GM18502 (cell line): ENCODE measurements around the gene KAZN.

Source experiments
- ATAC-seq: cut with Tn5 transposase; IDR thresholded peaks from one replicate; pipeline ENCODE4 v1.9.1; 2021; ENCODE audit warnings: mild to moderate bottlenecking; ENCODE audit not compliant: unreplicated experiment, poor library complexity

The KAZN gene

DNA sequence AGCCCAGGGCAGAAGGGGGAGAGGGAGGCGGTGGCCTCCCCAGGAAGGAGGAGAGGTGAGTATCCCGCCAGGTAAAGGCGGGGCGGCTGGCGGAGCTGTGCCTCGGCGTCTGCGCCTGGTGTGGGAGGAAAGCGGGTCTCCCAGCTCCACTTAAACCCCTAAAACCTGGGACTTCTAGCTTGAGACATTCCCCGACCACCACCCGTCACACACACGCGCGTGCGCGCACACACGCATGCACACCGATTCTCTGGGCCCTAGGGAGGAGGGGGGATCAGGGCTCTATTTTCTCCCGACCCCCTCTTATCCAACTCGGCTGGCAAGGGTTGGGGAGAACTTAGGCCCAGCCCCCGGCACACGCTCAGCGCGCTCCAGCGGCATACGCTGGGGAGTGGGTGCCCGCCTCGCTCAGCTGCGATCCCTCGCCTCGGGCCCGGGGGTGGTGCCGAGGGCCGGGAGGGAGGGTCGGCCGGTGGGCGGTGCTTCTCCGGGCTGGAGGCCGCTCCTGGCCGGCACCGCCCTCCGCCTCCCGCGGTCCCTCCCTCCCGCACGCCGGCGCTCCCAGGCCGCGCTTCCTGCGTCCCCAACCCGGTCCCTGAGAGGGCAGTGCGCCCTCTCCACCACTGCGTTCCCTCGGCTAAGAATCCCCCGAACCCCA lies 554.8 kb downstream of the KAZN start, which contains the start of gene TMEM51:
TSS of gene TMEM51 (plus strand) at position 564 of the 658 bp plus-strand sequence. CDS start 61,341 bp downstream, outside the sequence.
- ATAC-seq: no peak

DNA sequence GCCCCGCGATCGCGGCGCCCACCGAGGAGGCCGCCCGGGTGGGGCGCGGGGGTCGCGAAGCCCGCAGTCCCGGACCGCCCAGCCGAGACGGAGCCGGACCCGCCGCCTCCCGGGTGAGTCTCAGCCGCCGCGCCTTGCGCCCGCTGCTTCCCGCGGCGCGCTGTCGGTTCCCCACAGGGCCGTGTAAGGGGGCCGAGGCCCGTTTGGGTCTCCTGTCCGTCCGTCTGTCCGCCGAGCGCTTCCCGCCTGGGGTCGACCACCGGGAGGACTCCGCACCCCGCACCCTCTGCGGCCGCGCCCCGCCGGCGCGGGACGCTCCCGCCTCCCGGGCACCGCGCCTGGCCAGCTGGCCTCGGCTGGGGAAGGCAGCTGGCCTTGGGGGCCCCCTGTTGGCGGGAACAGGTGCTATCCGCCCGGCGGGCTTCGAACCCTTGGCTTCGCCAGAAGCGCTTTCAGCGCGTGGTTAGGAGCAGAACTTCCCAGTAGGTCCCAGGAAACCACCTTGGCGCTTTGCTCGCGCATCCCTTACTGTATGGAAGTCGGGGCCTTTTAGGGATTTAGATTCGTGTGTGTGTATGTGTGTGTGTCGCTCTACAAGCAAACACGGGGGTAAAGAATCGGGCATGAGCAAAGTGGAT lies 555.5 kb downstream of the KAZN start:
- no peak for ATAC-seq

- ATAC-seq: no peak
Observed at GRCh38 chr1:15154480-15155036, 556.1 kb downstream of the KAZN start.

- no peak for ATAC-seq
Observed at GRCh38 chr1:15155191-15155590, 556.7 kb downstream of the KAZN start.

GRCh38 chr1:15155888-15156741 lies 557.6 kb downstream of the KAZN start:
- ATAC-seq: no peak

GRCh38 chr1:15156807-15157380 lies 558.4 kb downstream of the KAZN start:
- no peak for ATAC-seq

DNA sequence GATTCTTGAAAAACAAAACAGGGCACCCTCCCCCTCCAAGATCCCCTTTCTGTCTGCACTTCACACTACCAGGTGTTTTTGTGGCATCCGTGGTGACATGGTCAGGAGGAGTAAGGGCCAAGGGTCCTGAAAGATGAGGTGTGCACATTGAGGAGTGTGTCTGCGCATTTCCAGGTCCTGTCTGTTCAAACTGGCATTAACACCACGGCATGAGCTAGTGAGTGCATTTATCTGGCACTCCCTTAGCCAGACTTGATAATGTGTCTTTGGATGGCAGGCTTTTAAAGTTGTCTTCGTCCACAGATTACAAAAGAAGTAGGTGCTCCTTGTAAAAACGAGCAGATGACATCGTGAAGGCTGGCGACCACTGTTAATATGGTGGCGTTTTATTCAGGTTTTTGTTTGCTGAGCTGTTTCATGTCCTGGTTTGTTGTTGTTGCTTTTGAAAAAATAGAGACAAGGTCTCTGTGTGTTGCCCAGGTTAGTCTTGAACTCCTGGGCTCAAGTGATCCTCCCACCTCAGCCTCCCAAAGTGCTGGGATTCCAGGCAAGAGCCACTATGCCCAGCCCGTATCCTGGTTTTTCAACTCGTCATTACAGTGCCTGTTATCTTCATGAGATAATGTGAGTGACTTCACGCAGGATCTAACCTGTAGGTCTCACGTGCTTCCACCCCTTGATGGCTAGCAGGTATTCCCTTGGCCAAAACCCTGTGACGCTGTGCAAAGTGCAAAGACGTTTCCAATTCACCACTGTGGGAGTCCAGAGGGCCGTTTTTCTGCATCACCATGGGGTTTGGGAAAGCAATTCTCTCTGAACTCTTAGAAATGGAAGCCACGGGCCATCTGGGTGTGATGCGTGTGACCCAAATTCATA lies 559.3 kb downstream of the KAZN start:
- ATAC-seq: no peak

- ATAC-seq: no peak
Observed at GRCh38 chr1:15158506-15159165, 560.2 kb downstream of the KAZN start.

DNA sequence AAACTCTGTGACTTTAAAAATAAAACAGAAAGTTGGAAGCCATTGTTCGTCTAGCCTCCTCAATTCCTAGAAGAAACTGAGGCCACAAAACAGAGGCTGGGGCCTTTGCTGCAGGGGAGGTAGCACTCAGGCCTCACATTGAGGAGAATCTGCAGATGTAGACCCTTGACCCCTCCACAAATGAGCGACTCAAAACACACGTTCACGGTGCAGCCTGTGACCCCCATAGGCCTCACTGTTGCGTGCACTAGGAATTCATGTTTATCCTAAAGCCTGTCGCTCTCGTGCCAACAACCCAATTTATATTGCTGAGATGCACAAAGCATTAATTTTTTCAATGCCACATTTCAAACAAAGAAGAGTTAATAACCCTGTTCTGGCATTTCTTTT lies 560.7 kb downstream of the KAZN start:
- no peak for ATAC-seq

DNA sequence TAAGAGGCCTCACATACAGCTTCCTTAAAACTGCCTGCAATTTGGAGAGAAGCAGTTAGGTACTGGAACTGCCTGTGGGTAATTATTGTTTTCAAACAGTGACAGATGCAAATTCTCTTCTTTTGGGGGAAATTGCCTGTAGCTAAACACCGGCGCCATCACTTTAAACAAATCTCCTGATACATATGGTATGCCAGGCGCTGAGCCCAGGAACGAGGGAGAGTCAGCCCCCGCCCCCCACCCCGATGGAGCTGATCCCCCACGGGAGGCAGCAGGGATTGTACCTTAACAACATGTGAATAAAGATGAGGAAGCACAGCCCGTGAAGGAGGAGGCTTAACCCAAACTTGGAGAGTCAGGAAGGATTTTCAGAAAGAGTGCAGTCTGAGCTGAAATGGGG lies 562.1 kb downstream of the KAZN start:
- ATAC-seq: no peak

- ATAC-seq: no peak
Observed at GRCh38 chr1:15167386-15167785, 568.9 kb downstream of the KAZN start.
